ENCODE measurements around the gene PRICKLE4. TPM values are rescaled to one million over a fixed set of nuclear protein-coding genes. Genes with fewer than 3 reads are reported as not detected.

PRICKLE4 gene
- total and polyA plus RNA-seq, 2 of the 8 experiments (the other 6 are each of a cell fraction or from before 2014, with no cell fraction given), result 0.32 to 1.4 TPM

- TF ChIP-seq, protein P1, sequence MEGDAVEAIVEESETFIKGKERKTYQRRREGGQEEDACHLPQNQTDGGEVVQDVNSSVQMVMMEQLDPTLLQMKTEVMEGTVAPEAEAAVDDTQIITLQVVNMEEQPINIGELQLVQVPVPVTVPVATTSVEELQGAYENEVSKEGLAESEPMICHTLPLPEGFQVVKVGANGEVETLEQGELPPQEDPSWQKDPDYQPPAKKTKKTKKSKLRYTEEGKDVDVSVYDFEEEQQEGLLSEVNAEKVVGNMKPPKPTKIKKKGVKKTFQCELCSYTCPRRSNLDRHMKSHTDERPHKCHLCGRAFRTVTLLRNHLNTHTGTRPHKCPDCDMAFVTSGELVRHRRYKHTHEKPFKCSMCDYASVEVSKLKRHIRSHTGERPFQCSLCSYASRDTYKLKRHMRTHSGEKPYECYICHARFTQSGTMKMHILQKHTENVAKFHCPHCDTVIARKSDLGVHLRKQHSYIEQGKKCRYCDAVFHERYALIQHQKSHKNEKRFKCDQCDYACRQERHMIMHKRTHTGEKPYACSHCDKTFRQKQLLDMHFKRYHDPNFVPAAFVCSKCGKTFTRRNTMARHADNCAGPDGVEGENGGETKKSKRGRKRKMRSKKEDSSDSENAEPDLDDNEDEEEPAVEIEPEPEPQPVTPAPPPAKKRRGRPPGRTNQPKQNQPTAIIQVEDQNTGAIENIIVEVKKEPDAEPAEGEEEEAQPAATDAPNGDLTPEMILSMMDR (IDR thresholded peaks at IDR 0.05; ENCODE audit: control extremely low read depth in 1 of 3, insufficient read depth in 1 of 3, low read depth in 1 of 3, low read length in 3 of 3), result peak in 2 of 3 experiments; percentile 89 to 92; a peak in 3 of 4 replicates
- no peak for TF ChIP-seq JUN (IDR thresholded peaks at IDR 0.05; ENCODE audit: low read depth, low read length)
- peak; percentile 36 to 67 for TF ChIP-seq RAD21 (IDR thresholded peaks at IDR 0.05 in 1 of 2, conservative IDR thresholded peaks at IDR 0.05 in 1 of 2; ENCODE audit: low read depth in 2 of 2, low read length in 2 of 2)
- TF ChIP-seq BACH1 (IDR thresholded peaks at IDR 0.05; ENCODE audit: low read length), result peak; percentile 54; the same call in 1 of the 2 replicates
- peak; percentile 79 for TF ChIP-seq CREB1 (IDR thresholded peaks at IDR 0.05)
- no peak for TF ChIP-seq GABPA (IDR thresholded peaks at IDR 0.05; ENCODE audit: borderline replicate concordance, insufficient read depth, low read length)
- no peak for TF ChIP-seq RNF2 (IDR thresholded peaks at IDR 0.05; ENCODE audit: borderline replicate concordance, low read depth, low read length, missing control alignments, poor library complexity, severe bottlenecking)
- no peak for TF ChIP-seq KDM5A (IDR thresholded peaks at IDR 0.05; ENCODE audit: low read length)
- TF ChIP-seq, protein P2, sequence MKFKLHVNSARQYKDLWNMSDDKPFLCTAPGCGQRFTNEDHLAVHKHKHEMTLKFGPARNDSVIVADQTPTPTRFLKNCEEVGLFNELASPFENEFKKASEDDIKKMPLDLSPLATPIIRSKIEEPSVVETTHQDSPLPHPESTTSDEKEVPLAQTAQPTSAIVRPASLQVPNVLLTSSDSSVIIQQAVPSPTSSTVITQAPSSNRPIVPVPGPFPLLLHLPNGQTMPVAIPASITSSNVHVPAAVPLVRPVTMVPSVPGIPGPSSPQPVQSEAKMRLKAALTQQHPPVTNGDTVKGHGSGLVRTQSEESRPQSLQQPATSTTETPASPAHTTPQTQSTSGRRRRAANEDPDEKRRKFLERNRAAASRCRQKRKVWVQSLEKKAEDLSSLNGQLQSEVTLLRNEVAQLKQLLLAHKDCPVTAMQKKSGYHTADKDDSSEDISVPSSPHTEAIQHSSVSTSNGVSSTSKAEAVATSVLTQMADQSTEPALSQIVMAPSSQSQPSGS (IDR thresholded peaks at IDR 0.05; ENCODE audit: low read length), result no peak
- peak; percentile 62; the same call in 1 of the 2 replicates for TF ChIP-seq ATF3 (IDR thresholded peaks at IDR 0.05; ENCODE audit: insufficient read depth, low read depth, low read length)
- no peak for TF ChIP-seq GTF2F1 (IDR thresholded peaks at IDR 0.05; ENCODE audit: borderline replicate concordance, low read depth, low read length)
These were observed 45.0 kb upstream of the PRICKLE4 start, which contains the start of gene TFEB (continued) for GRCh38 chr6:41735427-41736185.
